ENCODE data around the gene TCERG1. TPM values are rescaled to one million over a fixed set of nuclear protein-coding genes. Genes with fewer than 3 reads are reported as not detected.

TCERG1 gene
- total RNA-seq, 1 experiment from 2014 or later = 112 TPM

DNA sequence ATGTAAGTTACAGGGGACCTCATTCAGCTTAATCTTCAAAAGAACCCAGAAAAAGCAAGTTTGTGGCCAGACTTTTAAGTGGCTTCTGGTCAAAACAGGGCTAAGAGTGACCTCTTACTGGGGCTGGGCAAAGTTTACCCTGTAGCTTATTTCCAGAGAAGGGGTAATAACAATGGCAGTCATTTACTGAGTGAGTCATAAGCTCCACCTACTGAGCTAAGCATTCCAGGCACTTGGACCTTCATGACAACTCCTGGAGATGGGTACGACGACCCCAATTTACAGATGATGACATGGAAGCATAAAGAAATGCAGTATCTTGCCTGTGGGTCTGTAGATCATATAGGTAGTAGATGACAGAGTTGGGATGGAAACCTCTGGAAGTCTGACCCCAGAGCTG is 73.6 kb downstream of the TCERG1 start:
- TF ChIP-seq CTCF (conservative IDR thresholded peaks at IDR 0.05) = no peak

More for the DNA sequence above, 73.6 kb downstream of the TCERG1 start:
- Histone ChIP-seq H3K23me2 (ENCODE audit: insufficient read length, low read depth, low read length, poor library complexity, severe bottlenecking) (no peaks in the 10 kb centered on the region), H3K79me1 (ENCODE audit: insufficient read depth, low read depth, low read length, poor library complexity, severe bottlenecking) (no peaks in the 10 kb centered on the region), H3K18ac (ENCODE audit: insufficient read length, low read depth, low read length) (no peak overlapping the region), H3K4me2 (ENCODE audit: insufficient read depth, insufficient read length, low read length) (no peak overlapping the region), H3K14ac (ENCODE audit: insufficient read depth, low read length) (no peak overlapping the region), H3K23ac (ENCODE audit: insufficient read length, low read depth, low read length) (no peak overlapping the region), H2BK15ac (ENCODE audit: low read depth, low read length) (no peak overlapping the region), H3K79me2 (ENCODE audit: insufficient read depth, low read length) (no peaks in the 10 kb centered on the region), H3K27me3 (ENCODE audit: insufficient read depth, low read length) (no peaks in the 10 kb centered on the region), H3K56ac (ENCODE audit: insufficient read length, low read depth, low read length) (no peak overlapping the region), H3K9ac (ENCODE audit: extremely low read depth, insufficient read length, low read length) (no peak overlapping the region), H2AFZ (ENCODE audit: low read length) (no peak overlapping the region), H2BK5ac (ENCODE audit: insufficient read length, low read length) (no peak overlapping the region), H4K91ac (ENCODE audit: insufficient read length, low read depth, low read length) (no peak overlapping the region), H4K8ac (replicated peaks; ENCODE audit: insufficient read length, low read depth, low read length) (no peak overlapping the region), H3T11ph (ENCODE audit: low read length) (no peak overlapping the region), H3K4ac (ENCODE audit: low read depth, low read length) (no peak overlapping the region), H2BK120ac (ENCODE audit: low read depth, low read length, poor library complexity, severe bottlenecking) (no peak overlapping the region), H2AK5ac (ENCODE audit: insufficient read length, low read length) (no peak overlapping the region), H2BK12ac (ENCODE audit: insufficient read length, low read depth, low read length) (no peak overlapping the region), H3K27ac (ENCODE audit: insufficient read length, low read depth, low read length) (no peak overlapping the region), H3K4me1 (ENCODE audit: insufficient read depth, low read length) (no peaks in the 10 kb centered on the region; the same call in 1 of the 2 replicates), H2BK20ac (ENCODE audit: low read depth, low read length, poor library complexity, severe bottlenecking) (no peak overlapping the region), H4K20me1 (ENCODE audit: control insufficient read depth, insufficient read depth, insufficient read length) (no peaks in the 10 kb centered on the region), H4K5ac (ENCODE audit: insufficient read length, low read depth, low read length) (no peak overlapping the region), H3K9me3 (ENCODE audit: control insufficient read depth, low read depth, low read length) (no peaks in the 10 kb centered on the region)
- peaks cover 9% of the 10 kb centered on the region in 2 experiments for H3K4me1 Mint-ChIP-seq
- DNase-seq = no peak
- no peak overlapping the region for H3K27ac Mint-ChIP-seq
- WGBS (ENCODE audit: extremely low coverage, insufficient read length, low lambda C conversion rate) = no CpG with 5 or more reads among the region's 2 CpGs
- no peaks in the 10 kb centered on the region for H3K27me3 Mint-ChIP-seq (ENCODE audit: low read depth)
- no peak overlapping the region for H3K4me3 Mint-ChIP-seq
- H3K36me3 Mint-ChIP-seq (ENCODE audit: insufficient read depth in 1 of 3, low read depth in 3 of 3) = no peaks in the 10 kb centered on the region
- no peaks in the 10 kb centered on the region for H3K9me3 Mint-ChIP-seq
